PC-9 (cell line): ENCODE measurements around the gene HSD17B4. TPM values are rescaled to one million over a fixed set of nuclear protein-coding genes. Genes with fewer than 3 reads are reported as not detected.

ENCODE experiments used
- BruUV-seq: library from RNA; stranded (reverse); fragments of 400-500 nt; replicated peaks from 2 replicates; lab custom pipeline; 2021; lab: Mats Ljungman, UMichigan
- CTCF ChIA-PET: fragments of 300-600 bp; sonication (Branson Sonifier 250); formaldehyde crosslinking; loops from one replicate; lab custom pipeline; 2022; ENCODE audit warnings: antibody characterized with exemption; lab: Charles Lee
- POLR2A ChIA-PET: fragments of 300-600 bp; sonication (Branson Sonifier 250); formaldehyde crosslinking; loops from one replicate; lab custom pipeline; 2022; ENCODE audit warnings: antibody characterized with exemption; ENCODE audit not compliant: unreplicated experiment; lab: Charles Lee
- DNase-seq, 2 experiments: peaks; one replicate each; pipeline versions ENCODE4 v3.0.0 to v3.0.0-alpha.2; 2015 to 2022; ENCODE audit warnings: mixed read lengths in 1 of 2
- H2AFZ ChIP-seq: fragments of 200-600 bp; sonication (generic); 2 replicates; pipeline ENCODE4 v1.8.1; 2017; ENCODE audit warnings: antibody characterized with exemption
- H3F3A ChIP-seq: fragments of 200-600 bp; sonication (generic); 2 replicates; pipeline ENCODE4 v1.8.1; 2017; ENCODE audit warnings: antibody characterized with exemption, mild to moderate bottlenecking, low read depth; ENCODE audit not compliant: insufficient read depth
- H3K27ac ChIP-seq: fragments of 200-600 bp; sonication (generic); 2 replicates; pipeline ENCODE4 v1.6.1; 2016; ENCODE audit warnings: mixed run types
- H3K27me3 ChIP-seq: fragments of 200-600 bp; sonication (generic); 2 replicates; pipeline ENCODE4 v1.6.1; 2016; ENCODE audit warnings: low read depth, mixed run types; ENCODE audit not compliant: insufficient read depth
- H3K36me3 ChIP-seq: fragments of 200-600 bp; sonication (generic); 2 replicates; pipeline ENCODE4 v1.6.1; 2016; ENCODE audit warnings: low read depth, mixed run types
- H3K4me1 ChIP-seq: fragments of 200-600 bp; sonication (generic); replicated peaks from 2 replicates; pipeline ENCODE4 v1.6.1; 2016; ENCODE audit warnings: mixed run types; ENCODE audit not compliant: insufficient read depth
- H3K4me2 ChIP-seq: fragments of 200-600 bp; sonication (generic); 2 replicates; pipeline ENCODE4 v1.6.1; 2017; ENCODE audit warnings: mixed run types
- H3K4me3 ChIP-seq: fragments of 200-600 bp; sonication (generic); 2 replicates; pipeline ENCODE4 v1.6.1; 2016; ENCODE audit warnings: mixed run types
- H3K79me2 ChIP-seq: fragments of 200-600 bp; sonication (generic); 2 replicates; pipeline ENCODE4 v1.6.1; 2017; ENCODE audit warnings: low read depth, mixed run types
- H3K9me2 ChIP-seq: fragments of 200-600 bp; sonication (generic); 2 replicates; pipeline ENCODE4 v1.8.1; 2017; ENCODE audit warnings: mild to moderate bottlenecking; ENCODE audit not compliant: insufficient read depth
- H3K9me3 ChIP-seq: fragments of 200-600 bp; sonication (generic); 2 replicates; pipeline ENCODE4 v1.8.1; 2016; ENCODE audit warnings: low read depth; ENCODE audit not compliant: insufficient read depth
- H4K20me1 ChIP-seq: fragments of 200-600 bp; sonication (generic); 2 replicates; pipeline ENCODE4 v1.8.1; 2017; ENCODE audit not compliant: insufficient read depth
- CTCF ChIP-seq: fragments of 200-600 bp; sonication (generic); conservative IDR thresholded peaks from 2 replicates; pipeline ENCODE4 v1.6.1; 2017; ENCODE audit warnings: mixed run types, antibody characterized with exemption, mild to moderate bottlenecking, moderate library complexity
- EZH2 ChIP-seq: fragments of 200-600 bp; sonication (generic); IDR thresholded peaks from 2 replicates; pipeline ENCODE4 v1.8.0; 2017; ENCODE audit warnings: antibody characterized with exemption, low read depth
- intact Hi-C: fragments of 100-400 bp; cut with micrococcal nuclease; formaldehyde crosslinking; loops from one replicate; pipeline ENCODE4 v1.10.0; 2022; ENCODE audit not compliant: unreplicated experiment
- total RNA-seq: library from RNA; stranded (reverse); gene quantifications from 2 replicates; pipeline ENCODE4 v1.2.3, GENCODE V29; 2021

The HSD17B4 gene
- total RNA-seq, 1 experiment from 2014 or later = 148 TPM

- no peaks in the 10 kb centered on the region for H3K4me1 ChIP-seq
- H4K20me1 ChIP-seq = no peaks in the 10 kb centered on the region
- TF ChIP-seq EZH2 = no peak
- no peak for TF ChIP-seq CTCF
- CTCF ChIA-PET = no interaction called here
- no peak overlapping the region for H3K4me2 ChIP-seq
- H3K36me3 ChIP-seq = no peaks in the 10 kb centered on the region
- H3K79me2 ChIP-seq = no peaks in the 10 kb centered on the region
- no peak for DNase-seq
- POLR2A ChIA-PET = no interaction called here
- no peaks in the 10 kb centered on the region for H3F3A ChIP-seq
- intact Hi-C loops = loop anchor here (5.0 kb wide), 1 partner anchor 536 kb away; the partner anchor contains the start of gene DTWD2
- H2AFZ ChIP-seq = no peak overlapping the region
- H3K9me2 ChIP-seq = no peaks in the 10 kb centered on the region
- H3K27ac ChIP-seq = no peak overlapping the region
- no TSS peak for BruUV-seq
- H3K9me3 ChIP-seq = no peaks in the 10 kb centered on the region
- no peak overlapping the region for H3K4me3 ChIP-seq
- H3K27me3 ChIP-seq = no peaks in the 10 kb centered on the region
Observed at GRCh38 chr5:119522841-119523240, 70.5 kb downstream of the HSD17B4 start.

GRCh38 chr5:119524485-119524884 lies 72.2 kb downstream of the HSD17B4 start:
- Histone ChIP-seq H3K4me3 (no peak overlapping the region), H3K9me3 (no peaks in the 10 kb centered on the region), H3K79me2 (no peaks in the 10 kb centered on the region), H4K20me1 (no peaks in the 10 kb centered on the region), H3K36me3 (no peaks in the 10 kb centered on the region), H3K9me2 (no peaks in the 10 kb centered on the region), H3K4me1 (no peaks in the 10 kb centered on the region), H3F3A (no peaks in the 10 kb centered on the region), H2AFZ (no peak overlapping the region), H3K27me3 (no peaks in the 10 kb centered on the region), H3K4me2 (no peak overlapping the region), H3K27ac (no peak overlapping the region)
- intact Hi-C loops = loop anchor here (5.0 kb wide), 1 partner anchor 537 kb away; the partner anchor contains the start of gene DTWD2
- POLR2A ChIA-PET = no interaction called here
- CTCF ChIA-PET = no interaction called here
- DNase-seq = no peak
- TF ChIP-seq EZH2 = no peak
- no peak for TF ChIP-seq CTCF
- no TSS peak for BruUV-seq

- intact Hi-C loops = no loop called here
- CTCF ChIA-PET = interaction anchor here (0.7 kb wide), 1 partner anchor 76 kb away, joined by 3 read pairs; no protein-coding TSS in a partner anchor
- H4K20me1 ChIP-seq = no peaks in the 10 kb centered on the region
- no peaks in the 10 kb centered on the region for H3K9me2 ChIP-seq
- no peaks in the 10 kb centered on the region for H3K27me3 ChIP-seq
- TF ChIP-seq CTCF (no peak), EZH2 (no peak)
- no TSS peak for BruUV-seq
- H3K4me3 ChIP-seq = no peak overlapping the region
- no peaks in the 10 kb centered on the region for H3F3A ChIP-seq
- no peaks in the 10 kb centered on the region for H3K4me1 ChIP-seq
- H3K9me3 ChIP-seq = no peaks in the 10 kb centered on the region
- no peak overlapping the region for H3K27ac ChIP-seq
- POLR2A ChIA-PET = no interaction called here
- H3K79me2 ChIP-seq = no peaks in the 10 kb centered on the region
- no peaks in the 10 kb centered on the region for H3K36me3 ChIP-seq
- DNase-seq = no peak
- H3K4me2 ChIP-seq = no peak overlapping the region
- no peak overlapping the region for H2AFZ ChIP-seq
Observed at GRCh38 chr5:119527351-119527750, 75.1 kb downstream of the HSD17B4 start.
